G401.6 (cell line): ENCODE data around the gene RGMB.

Experiments used
- FAIRE-seq: peaks from 2 replicates; lab custom pipeline; 2012; peaks lifted over from hg19 to GRCh38; lab: Jason Lieb, UNC

The RGMB gene

DNA sequence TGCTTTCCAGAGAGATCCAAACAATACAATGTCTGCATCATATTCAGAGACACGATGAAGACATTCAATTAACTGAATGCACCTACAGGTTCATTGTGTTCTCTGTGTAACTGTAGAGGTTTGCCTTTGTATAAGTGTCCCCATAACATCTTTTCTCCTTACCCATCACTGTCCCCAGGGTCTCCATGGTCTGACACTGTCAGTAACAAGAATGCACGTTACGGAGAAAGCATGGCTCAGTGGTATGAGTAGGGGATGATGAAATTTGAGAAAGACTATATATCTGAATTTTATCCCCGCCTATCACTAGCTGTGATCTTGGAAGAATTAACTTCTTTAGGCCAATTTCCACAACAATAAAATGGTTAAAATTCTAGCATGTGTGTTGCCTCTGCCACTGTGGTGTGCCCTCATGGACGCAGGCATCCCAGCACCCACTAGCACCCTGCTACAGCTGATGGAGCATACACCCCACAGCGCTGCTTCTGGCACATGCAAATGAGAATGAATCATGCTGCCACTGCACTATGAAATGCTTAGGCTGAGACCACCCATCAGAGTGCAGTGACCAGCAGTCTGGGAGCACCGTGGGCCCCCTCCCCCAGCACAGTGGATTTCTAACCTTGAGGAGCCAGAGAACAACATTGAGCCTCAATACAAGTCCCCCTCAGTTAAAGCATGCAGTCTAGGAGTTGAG, 54.3 kb downstream of the RGMB start:
- FAIRE-seq: no peak

DNA sequence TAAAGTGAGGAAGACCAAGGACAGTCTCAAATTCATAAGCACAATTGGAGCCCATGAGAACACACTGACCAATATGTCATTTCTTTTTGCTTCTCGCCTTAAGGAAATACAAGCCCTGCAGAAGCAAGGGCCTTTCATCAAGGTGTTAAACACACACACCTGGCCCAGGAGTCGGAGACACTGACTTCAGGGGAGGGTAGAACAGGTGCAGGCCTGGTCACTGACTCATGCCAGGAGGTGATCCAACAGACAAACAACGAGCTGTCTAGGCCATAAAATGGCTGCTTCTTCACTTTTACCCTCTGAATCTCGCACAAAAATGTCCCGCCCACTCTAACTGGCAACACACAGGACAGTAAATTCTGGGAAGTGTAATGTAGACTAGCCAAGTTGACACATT, 62.7 kb downstream of the RGMB start:
- FAIRE-seq: no peak

DNA sequence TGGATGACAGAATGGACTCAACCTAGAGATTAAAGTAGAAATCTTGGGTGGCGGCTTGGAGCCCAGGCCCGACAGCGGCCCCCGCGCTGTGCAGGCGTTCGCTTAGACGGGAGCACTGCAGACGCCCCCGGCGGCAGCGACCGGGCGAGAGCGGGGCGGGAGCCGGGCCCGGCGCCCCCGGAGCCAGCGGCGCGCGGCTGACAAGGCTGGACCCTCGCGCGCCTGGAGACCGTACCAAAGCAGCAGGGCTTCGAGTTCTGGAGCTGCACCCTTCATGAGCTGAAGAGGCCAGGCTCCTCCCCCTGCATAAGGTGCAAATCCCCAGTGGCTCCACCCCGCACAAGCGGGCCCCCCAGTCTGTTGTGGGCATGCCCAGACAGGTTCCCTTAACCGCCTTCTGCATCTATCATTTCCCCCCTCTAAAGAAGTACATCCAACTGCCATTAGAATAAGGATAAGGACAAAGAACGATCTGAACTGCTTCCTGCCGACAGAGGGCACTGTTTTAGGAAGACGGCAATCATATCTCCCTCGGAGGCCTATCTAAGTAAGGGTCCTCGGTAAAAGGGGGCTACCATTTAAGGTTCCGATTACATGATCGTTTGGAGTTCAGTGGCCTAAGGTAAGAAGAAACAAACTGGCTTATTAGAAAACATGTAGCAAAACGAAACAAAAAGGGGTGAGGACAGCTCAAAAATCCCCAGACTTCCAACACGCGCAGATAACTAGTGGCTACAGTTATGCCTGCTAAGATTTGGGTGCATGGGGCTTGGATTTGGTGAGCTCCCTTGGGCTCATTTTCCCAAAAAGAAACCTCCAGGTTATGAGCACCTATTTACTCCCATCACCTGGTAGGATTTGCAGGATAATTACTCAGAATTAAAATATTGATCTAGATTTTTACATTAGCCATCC, 66.3 kb downstream of the RGMB start:
- no peak for FAIRE-seq

DNA sequence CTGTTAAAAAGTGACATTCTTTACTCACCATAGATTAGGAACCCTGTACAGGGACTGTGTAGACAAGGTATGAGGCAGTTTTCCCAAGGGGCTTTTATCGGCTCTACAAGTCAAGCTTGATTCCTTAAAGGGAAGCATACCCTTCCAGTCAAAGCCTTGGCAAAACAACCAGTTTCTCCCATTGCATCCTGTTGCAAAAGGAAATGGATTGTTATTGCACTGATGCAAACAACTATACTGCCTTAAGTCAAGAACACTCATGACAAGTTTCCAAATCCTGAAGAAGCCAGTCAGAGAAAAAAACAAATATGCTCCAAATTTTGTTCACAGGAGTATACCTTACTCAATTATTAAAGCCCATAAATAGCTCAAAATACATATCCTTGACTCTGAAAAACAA, 67.5 kb downstream of the RGMB start:
- no peak for FAIRE-seq

DNA sequence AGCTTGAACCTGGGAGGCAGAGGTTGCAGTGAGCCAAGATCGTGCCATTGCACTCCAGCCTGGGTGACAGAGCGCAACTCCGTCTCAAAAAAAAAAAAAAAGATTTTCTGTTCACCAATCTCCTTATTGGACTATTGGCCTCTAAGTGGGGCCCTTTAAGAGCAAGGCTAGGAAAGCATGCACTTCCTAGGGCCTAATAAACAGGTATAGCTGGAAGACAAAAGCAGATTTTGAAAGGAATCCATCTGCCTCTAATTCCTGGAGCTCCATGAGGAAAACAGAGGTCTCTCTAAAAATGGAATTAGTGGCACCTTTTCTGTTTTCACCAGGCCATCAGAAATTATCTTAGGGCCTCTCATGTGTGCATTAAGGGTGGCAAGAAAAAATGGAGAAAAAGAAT, 70.0 kb downstream of the RGMB start:
- FAIRE-seq: no peak

DNA sequence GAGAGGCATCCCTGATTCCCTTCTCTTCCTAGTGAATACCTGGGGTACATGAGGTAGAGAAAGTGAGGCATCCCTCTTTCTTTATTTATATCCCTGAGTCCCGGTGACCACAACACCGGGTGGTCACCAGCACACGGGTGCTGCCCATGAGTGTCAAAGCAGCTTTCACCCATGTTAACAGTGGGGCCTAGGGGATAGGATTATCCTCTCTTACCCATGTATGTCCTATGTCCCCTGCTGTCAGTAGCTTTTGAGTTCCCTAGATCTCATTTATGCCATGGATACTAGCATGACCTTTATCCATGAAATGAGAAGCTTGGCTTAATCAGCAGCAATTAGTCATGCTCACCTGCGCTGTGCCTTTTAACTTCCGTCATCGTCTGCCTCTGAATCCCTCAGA, 71.4 kb downstream of the RGMB start:
- FAIRE-seq: no peak

DNA sequence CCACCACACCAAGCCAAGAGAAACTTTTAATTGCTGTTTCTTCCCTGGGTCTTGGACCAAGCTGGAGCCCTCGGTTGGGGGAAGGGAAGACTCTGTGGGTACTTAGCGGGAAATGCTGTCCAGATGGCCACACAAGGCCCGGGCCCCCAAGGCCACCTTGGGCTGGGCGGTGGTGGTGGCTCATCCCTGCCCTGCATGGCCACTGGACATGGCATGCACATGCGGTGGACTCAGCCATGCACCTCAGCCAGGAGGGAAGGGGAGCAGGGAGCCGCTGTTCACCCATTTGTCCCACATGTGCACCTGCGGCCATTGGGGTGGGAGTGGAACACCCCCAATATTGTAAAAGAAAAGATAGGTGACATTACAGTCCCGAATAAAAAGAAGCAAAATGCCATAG, 72.4 kb downstream of the RGMB start:
- FAIRE-seq: no peak
